ENCODE data around the gene SYNE1. TPM values are rescaled to one million over a fixed set of nuclear protein-coding genes. Genes with fewer than 3 reads are reported as not detected.

SYNE1 gene
- total RNA-seq, 2 donors from 2014 or later: 15.8 to 30.1 TPM

- DNase-seq (no peak), ATAC-seq (no peak)
- intact Hi-C loops (cut with DNase I, micrococcal nuclease): no loop called here
These were observed 363.5 kb downstream of the SYNE1 start for GRCh38 chr6:152273638-152274037.

- intact Hi-C loops (cut with DNase I, micrococcal nuclease): no loop called here
- ATAC-seq: peak; percentile 50
- peak; percentile 12 to 38 for DNase-seq
These were observed 364.2 kb downstream of the SYNE1 start for GRCh38 chr6:152273002-152273401.

GRCh38 chr6:152272486-152272885 lies 364.7 kb downstream of the SYNE1 start:
- DNase-seq: no peak
- no peak for ATAC-seq
- intact Hi-C loops (cut with DNase I, micrococcal nuclease): no loop called here

GRCh38 chr6:152271776-152272464 lies 365.2 kb downstream of the SYNE1 start:
- ATAC-seq: peak; percentile 26
- DNase-seq: no peak
- intact Hi-C loops (cut with DNase I, micrococcal nuclease): no loop called here

- ATAC-seq: no peak
- intact Hi-C loops (cut with DNase I, micrococcal nuclease): no loop called here
- no peak for DNase-seq
These were observed 366.7 kb downstream of the SYNE1 start for GRCh38 chr6:152270301-152270925.

GRCh38 chr6:152268846-152269442 lies 368.2 kb downstream of the SYNE1 start:
- intact Hi-C loops (cut with DNase I, micrococcal nuclease): loop anchor here in 1 of 2 donors (10.0 kb wide), 1 partner anchor 504 kb away; no protein-coding TSS in a partner anchor
- no peak for DNase-seq
- ATAC-seq: no peak

GRCh38 chr6:152267967-152268845 lies 369.0 kb downstream of the SYNE1 start:
- intact Hi-C loops (cut with DNase I, micrococcal nuclease): loop anchor here in 1 of 2 donors (10.0 kb wide), 1 partner anchor 503 kb away; no protein-coding TSS in a partner anchor
- ATAC-seq (peak; percentile 95), DNase-seq (no peak)

GRCh38 chr6:152265651-152266050 lies 371.5 kb downstream of the SYNE1 start:
- no peak for ATAC-seq
- intact Hi-C loops (cut with DNase I, micrococcal nuclease): loop anchor here in 1 of 2 donors (10.0 kb wide), 1 partner anchor 501 kb away; no protein-coding TSS in a partner anchor
- DNase-seq: no peak

- no peak for ATAC-seq
- intact Hi-C loops (cut with DNase I, micrococcal nuclease): loop anchor here in 1 of 2 donors (10.0 kb wide), 1 partner anchor 499 kb away; no protein-coding TSS in a partner anchor
These were observed 373.6 kb downstream of the SYNE1 start for GRCh38 chr6:152263582-152263981.

GRCh38 chr6:152261179-152261578 lies 376.0 kb downstream of the SYNE1 start:
- ATAC-seq (no peak), DNase-seq (no peak)
- intact Hi-C loops (cut with DNase I, micrococcal nuclease): loop anchor here in 1 of 2 donors (10.0 kb wide), 1 partner anchor 496 kb away; no protein-coding TSS in a partner anchor

More at GRCh38 chr6:152263582-152263981, 373.6 kb downstream of the SYNE1 start:
- DNase-seq: no peak

- intact Hi-C loops (cut with DNase I, micrococcal nuclease): no loop called here
- ATAC-seq (no peak), DNase-seq (no peak)
These were observed 377.9 kb downstream of the SYNE1 start for GRCh38 chr6:152259234-152259633.

- DNase-seq (no peak), ATAC-seq (no peak)
- intact Hi-C loops (cut with DNase I, micrococcal nuclease): no loop called here
These were observed 379.6 kb downstream of the SYNE1 start for GRCh38 chr6:152257581-152257980.

GRCh38 chr6:152250127-152250526 lies 387.0 kb downstream of the SYNE1 start:
- intact Hi-C loops (cut with DNase I, micrococcal nuclease): no loop called here
- ATAC-seq: no peak
- no peak for DNase-seq

- intact Hi-C loops (cut with DNase I, micrococcal nuclease): no loop called here
- no peak for DNase-seq
- ATAC-seq: no peak
These were observed 388.2 kb downstream of the SYNE1 start for GRCh38 chr6:152248980-152249379.

- intact Hi-C loops (cut with DNase I, micrococcal nuclease): no loop called here
- ATAC-seq (no peak), DNase-seq (no peak)
These were observed 390.4 kb downstream of the SYNE1 start for GRCh38 chr6:152246554-152247337.

GRCh38 chr6:152244998-152245630 lies 392.0 kb downstream of the SYNE1 start:
- ATAC-seq (no peak), DNase-seq (no peak)
- intact Hi-C loops (cut with DNase I, micrococcal nuclease): no loop called here

GRCh38 chr6:152241013-152241766 lies 396.0 kb downstream of the SYNE1 start:
- DNase-seq (no peak), ATAC-seq (no peak)
- intact Hi-C loops (cut with DNase I, micrococcal nuclease): no loop called here
